Naive thymus-derived CD4-positive, alpha-beta T cell (primary cell): ENCODE measurements around the gene KLF9. TPM values are rescaled to one million over a fixed set of nuclear protein-coding genes. Genes with fewer than 3 reads are reported as not detected.
A peak's percentile ranks its signal among the peaks of the same experiment; 100 is the strongest.

Source experiments
- ATAC-seq: fragments of 150-1000 bp; cut with Tn5 transposase; 2 replicates; pipeline ENCODE4 v1.10.0; 2021; ENCODE audit warnings: mild to moderate bottlenecking, moderate library complexity
- CTCF ChIA-PET: fragments of 350-600 bp; sonication (Branson Sonifier 250); formaldehyde crosslinking; loops from one replicate; lab custom pipeline; 2021; ENCODE audit warnings: antibody characterized with exemption; lab: Charles Lee
- POLR2A ChIA-PET: fragments of 350-600 bp; sonication (Branson Sonifier 250); formaldehyde crosslinking; loops from one replicate; lab custom pipeline; 2021; ENCODE audit warnings: antibody characterized with exemption, inconsistent platforms; lab: Charles Lee
- DNase-seq, 9 donors: peaks; one replicate each; pipeline versions ENCODE4 v3.0.0 to v3.0.0-alpha.2; 2020 to 2022; ENCODE audit warnings: mixed read lengths in 1 of 9
- H3K27ac ChIP-seq: one replicate; pipeline ENCODE4 v1.7.0; 2013; ENCODE audit warnings: mild to moderate bottlenecking, low read depth, low read length, moderate library complexity
- H3K27me3 ChIP-seq, 2 donors: one replicate each; pipeline ENCODE4 v1.7.0; 2013; ENCODE audit warnings: low read length in 2 of 2, mild to moderate bottlenecking in 2 of 2, moderate library complexity in 2 of 2; ENCODE audit not compliant: control insufficient read depth in 2 of 2, insufficient read depth in 2 of 2
- H3K36me3 ChIP-seq, 3 experiments: 1 replicate in 2 of 3; 2 replicates in 1 of 3; pipeline ENCODE4 v1.7.0; 2013; ENCODE audit warnings: low read length in 3 of 3, mild to moderate bottlenecking in 3 of 3, moderate library complexity in 1 of 3; ENCODE audit not compliant: insufficient read depth in 3 of 3, control insufficient read depth in 2 of 3
- H3K4me1 ChIP-seq, 2 donors: one replicate each; pipeline ENCODE4 v1.7.0; 2013; ENCODE audit warnings: low read length in 2 of 2, mild to moderate bottlenecking in 2 of 2, moderate library complexity in 1 of 2; ENCODE audit not compliant: control insufficient read depth in 2 of 2, insufficient read depth in 2 of 2
- H3K4me3 ChIP-seq: 2 replicates; pipeline ENCODE4 v1.7.0; 2013; ENCODE audit warnings: mild to moderate bottlenecking, low read length
- H3K9me3 ChIP-seq, 3 experiments: 1 replicate in 2 of 3; 2 replicates in 1 of 3; pipeline ENCODE4 v1.7.0; 2013; ENCODE audit warnings: low read length in 3 of 3; ENCODE audit not compliant: control insufficient read depth in 2 of 3
- H3K27ac Mint-ChIP-seq, 9 donors: one replicate each; pipeline ENCODE4 v1.8.0; 2020 to 2022; ENCODE audit warnings: mixed read lengths in 9 of 9, mild to moderate bottlenecking in 8 of 9, moderate library complexity in 5 of 9, inconsistent platforms in 2 of 9
- H3K27me3 Mint-ChIP-seq, 5 donors: one replicate each; pipeline ENCODE4 v1.8.0; 2021 to 2022; ENCODE audit warnings: mixed read lengths in 5 of 5, mild to moderate bottlenecking in 1 of 5
- H3K36me3 Mint-ChIP-seq, 5 donors: one replicate each; pipeline ENCODE4 v1.8.0; 2020 to 2022; ENCODE audit warnings: mixed read lengths in 5 of 5, mild to moderate bottlenecking in 3 of 5, inconsistent platforms in 1 of 5
- H3K4me1 Mint-ChIP-seq, 7 donors: one replicate each; pipeline ENCODE4 v1.8.0; 2020 to 2022; ENCODE audit warnings: mixed read lengths in 7 of 7, mild to moderate bottlenecking in 3 of 7, inconsistent platforms in 1 of 7
- H3K4me3 Mint-ChIP-seq, 10 donors: one replicate each; pipeline ENCODE4 v1.8.0; 2020 to 2022; ENCODE audit warnings: mild to moderate bottlenecking in 10 of 10, mixed read lengths in 10 of 10, moderate library complexity in 6 of 10, inconsistent platforms in 2 of 10
- H3K9me3 Mint-ChIP-seq, 11 donors: one replicate each; pipeline ENCODE4 v1.8.0; 2020 to 2022; ENCODE audit warnings: mixed read lengths in 11 of 11, mild to moderate bottlenecking in 4 of 11, inconsistent platforms in 1 of 11, moderate library complexity in 1 of 11
- intact Hi-C, 2 donors: fragments of 100-400 bp; cut with micrococcal nuclease; formaldehyde crosslinking; loops; one replicate each; pipeline ENCODE4 v1.15.1; 2023
- polyA plus RNA-seq, 2 donors: library from polyadenylated mRNA; unstranded; fragments of 300-500 nt; fragmentation: Illumina TruSeq; gene quantifications; one replicate each; pipeline ENCODE4 v1.2.3, GENCODE V29; 2021
- total RNA-seq, 6 experiments: library from RNA in 5 of 6; stranded (reverse) in 5 of 6; gene quantifications; 1 replicate in 5 of 6; 2 replicates in 1 of 6; pipeline ENCODE4 v1.2.3 and lab custom pipeline; 2021 to 2026

The KLF9 gene
- total and polyA plus RNA-seq, 7 experiments from 2014 or later, result 2.3 to 96.7 (median 23.3) TPM

DNA sequence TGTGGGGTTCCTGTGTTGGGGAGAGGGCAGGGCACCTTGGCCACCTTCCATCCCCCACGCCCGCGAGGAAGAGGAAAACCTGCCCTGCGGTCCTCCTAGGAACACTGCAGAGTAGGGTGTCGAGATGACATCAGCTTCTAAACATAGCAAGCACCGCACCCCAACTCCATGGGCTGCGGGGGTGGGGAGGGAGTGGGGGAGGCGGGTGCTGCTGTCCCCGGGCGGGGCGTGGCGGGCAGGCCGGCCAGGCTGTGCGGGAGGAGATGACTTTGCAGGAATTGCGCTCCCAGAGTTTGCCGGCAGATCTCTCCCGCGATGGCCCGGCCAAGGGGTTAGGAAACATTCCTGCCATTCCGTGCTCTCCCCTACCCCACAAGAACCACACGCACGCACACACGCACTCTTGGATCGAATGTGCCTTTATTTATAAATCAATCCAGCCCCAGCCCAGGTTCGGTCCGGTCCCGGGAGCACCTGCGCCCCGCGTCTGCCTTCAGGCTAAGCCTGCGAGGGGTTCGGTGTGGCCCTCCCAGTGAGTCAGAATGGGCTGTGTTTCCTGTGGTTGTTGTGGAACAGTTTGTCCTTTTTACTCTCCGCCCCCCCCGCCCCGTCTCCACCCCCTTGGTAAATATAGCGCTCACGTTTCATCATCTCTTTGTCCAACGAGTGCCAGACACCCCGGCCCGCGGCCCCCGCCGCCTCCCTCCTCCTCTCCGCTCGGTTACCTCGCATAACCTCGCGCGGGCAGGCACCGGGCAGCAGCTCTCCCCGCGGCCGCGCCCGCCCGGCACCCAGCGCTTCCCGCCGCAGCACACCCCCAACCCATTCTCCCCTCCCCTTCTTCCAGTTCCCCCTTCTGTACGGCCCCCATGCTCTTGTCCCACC lies 5.3 kb upstream of the KLF9 start:
- Histone ChIP-seq H3K4me1 (peaks cover 37 to 42% of the 10 kb centered on the region in 2 donors), H3K9me3 (no peaks in the 10 kb centered on the region), H3K27ac (peak overlapping the region; percentile 92), H3K27me3 (no peaks in the 10 kb centered on the region), H3K4me3 (peak overlapping the region; percentile 69), H3K36me3 (no peaks in the 10 kb centered on the region)
- H3K9me3 Mint-ChIP-seq, result peaks cover 0 to 10% (median 0%) of the 10 kb centered on the region in 11 donors
- H3K4me3 Mint-ChIP-seq, result peak overlapping the region; percentile 87 to 99 (median 95)
- peaks cover 0 to 2% (median 0%) of the 10 kb centered on the region in 5 donors for H3K27me3 Mint-ChIP-seq
- H3K36me3 Mint-ChIP-seq, result peaks cover 0 to 3% (median 0%) of the 10 kb centered on the region in 5 donors
- peak; percentile 69 to 92 (median 82) for DNase-seq
- peaks cover 21 to 66% (median 42%) of the 10 kb centered on the region in 7 donors for H3K4me1 Mint-ChIP-seq
- ChIA-PET CTCF (interaction anchor here (1.1 to 2.0 kb wide), 5 partner anchors 9 to 183 kb away, joined by 3 to 17 read pairs (median 6); no protein-coding TSS in a partner anchor), POLR2A (interaction anchor here (0.6 to 6.8 kb wide), 31 partner anchors 8 to 1945 kb away, joined by 3 to 138 read pairs (median 6); partner anchors contain the start of genes SMC5 and ZFAND5)
- peak overlapping the region; percentile 75 to 100 (median 99) for H3K27ac Mint-ChIP-seq
- intact Hi-C loops, result loop anchor here (1.0 to 10.0 kb wide), 17 partner anchors 7 to 1946 kb away; partner anchors contain the start of genes ABHD17B (in 1 of the 2), C9orf85 (in 1 of the 2), CFAP95 (in 1 of the 2) and SMC5 (in 1 of the 2)
- peak; percentile 69 for ATAC-seq

- intact Hi-C loops, result loop anchor here (1.0 to 10.0 kb wide), 8 partner anchors 8 to 1638 kb away; partner anchors contain the start of genes ABHD17B (in 1 of the 2), C9orf85 (in 1 of the 2), CFAP95 (in 1 of the 2) and TJP2 (in 1 of the 2)
- Mint-ChIP-seq H3K36me3 (peaks cover 0 to 3% (median 0%) of the 10 kb centered on the region in 5 donors), H3K4me1 (peaks cover 26 to 71% (median 46%) of the 10 kb centered on the region in 7 donors)
These were observed 4.5 kb upstream of the KLF9 start for GRCh38 chr9:70418822-70419555.

DNA sequence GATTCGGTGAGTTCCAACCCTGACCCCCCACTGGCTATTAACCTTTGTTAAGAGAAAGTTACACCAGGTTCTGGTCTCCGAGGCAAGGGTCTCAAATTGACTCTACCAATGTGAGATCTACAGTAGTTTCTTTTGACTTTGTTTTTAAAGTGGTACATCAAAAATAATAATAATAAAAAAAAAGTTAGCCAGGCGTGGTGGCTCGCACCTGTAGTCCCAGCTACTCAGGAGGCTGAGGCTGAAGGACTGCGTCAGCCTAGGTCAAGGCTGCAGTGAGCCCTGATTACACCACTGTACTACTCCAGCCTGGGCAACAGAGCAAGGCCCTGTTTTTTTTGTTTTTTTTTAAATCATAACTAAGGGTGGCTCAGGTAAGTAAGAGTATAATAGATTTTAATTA lies 1.0 kb upstream of the KLF9 start:
- ChIA-PET POLR2A (interaction anchor here (0.9 to 3.9 kb wide), 8 partner anchors 10 to 151 kb away, joined by 3 to 21 read pairs (median 10); no protein-coding TSS in a partner anchor), CTCF (no interaction called here)
- ATAC-seq (no peak), DNase-seq (no peak)
- Histone ChIP-seq H3K27me3 (no peaks in the 10 kb centered on the region), H3K9me3 (no peaks in the 10 kb centered on the region), H3K36me3 (peaks cover 0 to 14% (median 0%) of the 10 kb centered on the region in 3 experiments), H3K4me3 (no peak overlapping the region), H3K4me1 (peaks cover 32% of the 10 kb centered on the region in 2 donors), H3K27ac (peak overlapping the region; percentile 99)
- peak overlapping the region in 8 of 9 donors; percentile 63 to 100 (median 99) for H3K27ac Mint-ChIP-seq
- H3K9me3 Mint-ChIP-seq, result peaks cover 0 to 14% (median 0%) of the 10 kb centered on the region in 11 donors
- peaks cover 8 to 59% (median 32%) of the 10 kb centered on the region in 7 donors for H3K4me1 Mint-ChIP-seq
- intact Hi-C loops, result loop anchor here (5.0 to 10.0 kb wide), 3 partner anchors 591 to 1382 kb away; partner anchors contain the start of genes CFAP95 (in 1 of the 2) and TJP2 (in 1 of the 2)
- peaks cover 0 to 7% (median 3%) of the 10 kb centered on the region in 5 donors for H3K36me3 Mint-ChIP-seq
- peak overlapping the region in 1 of 10 donors; percentile 94 for H3K4me3 Mint-ChIP-seq
- peaks cover 0 to 4% (median 0%) of the 10 kb centered on the region in 5 donors for H3K27me3 Mint-ChIP-seq

More at GRCh38 chr9:70418822-70419555, 4.5 kb upstream of the KLF9 start:
- ATAC-seq (peak; percentile 66), DNase-seq (peak; percentile 69 to 94 (median 89))
- Mint-ChIP-seq H3K27ac (peak overlapping the region; percentile 75 to 100 (median 99)), H3K27me3 (peaks cover 0 to 2% (median 0%) of the 10 kb centered on the region in 5 donors), H3K9me3 (peaks cover 0 to 10% (median 0%) of the 10 kb centered on the region in 11 donors), H3K4me3 (peak overlapping the region; percentile 87 to 99 (median 95))
- ChIA-PET CTCF (interaction anchor here (1.0 to 2.0 kb wide), 4 partner anchors 9 to 184 kb away, joined by 4 to 6 read pairs (median 6); no protein-coding TSS in a partner anchor), POLR2A (interaction anchor here (0.6 to 6.8 kb wide), 27 partner anchors 9 to 1947 kb away, joined by 3 to 138 read pairs (median 4); partner anchors contain the start of genes SMC5 and ZFAND5)
- Histone ChIP-seq H3K4me3 (peak overlapping the region; percentile 69), H3K4me1 (peaks cover 45 to 48% of the 10 kb centered on the region in 2 donors), H3K27me3 (no peaks in the 10 kb centered on the region), H3K9me3 (no peaks in the 10 kb centered on the region), H3K27ac (peak overlapping the region; percentile 92), H3K36me3 (no peaks in the 10 kb centered on the region)

GRCh38 chr9:70415041-70415440 lies 584 bp upstream of the KLF9 start:
- no peaks in the 10 kb centered on the region for H3K9me3 ChIP-seq
- Mint-ChIP-seq H3K27me3 (peaks cover 0 to 4% (median 0%) of the 10 kb centered on the region in 5 donors), H3K4me3 (peak overlapping the region in 8 of 10 donors; percentile 39 to 100 (median 94)), H3K27ac (peak overlapping the region; percentile 69 to 100 (median 99)), H3K36me3 (peaks cover 0 to 7% (median 3%) of the 10 kb centered on the region in 5 donors), H3K9me3 (peaks cover 0 to 14% (median 0%) of the 10 kb centered on the region in 11 donors), H3K4me1 (peaks cover 12 to 62% (median 35%) of the 10 kb centered on the region in 7 donors)
- intact Hi-C loops, result loop anchor here (5.0 to 10.0 kb wide), 3 partner anchors 590 to 1382 kb away; partner anchors contain the start of genes CFAP95 (in 1 of the 2) and TJP2 (in 1 of the 2)
- ChIA-PET CTCF (no interaction called here), POLR2A (interaction anchor here (0.9 to 2.7 kb wide), 16 partner anchors 9 to 187 kb away, joined by 3 to 16 read pairs (median 8); no protein-coding TSS in a partner anchor)
- peaks cover 33 to 34% of the 10 kb centered on the region in 2 donors for H3K4me1 ChIP-seq
- H3K36me3 ChIP-seq, result peaks cover 0 to 14% (median 0%) of the 10 kb centered on the region in 3 experiments
- no peak overlapping the region for H3K4me3 ChIP-seq
- peak overlapping the region; percentile 99 for H3K27ac ChIP-seq
- DNase-seq (no peak), ATAC-seq (no peak)
- no peaks in the 10 kb centered on the region for H3K27me3 ChIP-seq

- ATAC-seq (peak; percentile 59), DNase-seq (peak in 2 of 9 donors; percentile 73 to 83)
- peaks cover 0 to 4% (median 3%) of the 10 kb centered on the region in 5 donors for H3K36me3 Mint-ChIP-seq
- H3K27me3 Mint-ChIP-seq, result peaks cover 0 to 3% (median 0%) of the 10 kb centered on the region in 5 donors
- CTCF ChIA-PET, result no interaction called here
- Histone ChIP-seq H3K9me3 (no peaks in the 10 kb centered on the region), H3K4me1 (peaks cover 31 to 36% of the 10 kb centered on the region in 2 donors), H3K36me3 (peaks cover 0 to 14% (median 0%) of the 10 kb centered on the region in 3 experiments), H3K27me3 (no peaks in the 10 kb centered on the region), H3K4me3 (peak overlapping the region; percentile 82), H3K27ac (peak overlapping the region; percentile 99)
- peaks cover 14 to 63% (median 45%) of the 10 kb centered on the region in 7 donors for H3K4me1 Mint-ChIP-seq
- H3K27ac Mint-ChIP-seq, result peak overlapping the region; percentile 99 to 100 (median 100)
- peaks cover 0 to 5% (median 0%) of the 10 kb centered on the region in 11 donors for H3K9me3 Mint-ChIP-seq
- peak overlapping the region; percentile 91 to 100 (median 96) for H3K4me3 Mint-ChIP-seq
- intact Hi-C loops, result loop anchor here (2.0 to 10.0 kb wide), 9 partner anchors 61 to 1954 kb away; partner anchors contain the start of genes CEMIP2 (in 2 of the 2), ABHD17B (in 1 of the 2), C9orf85 (in 1 of the 2) and CFAP95 (in 1 of the 2)
- POLR2A ChIA-PET, result interaction anchor here (0.6 to 3.6 kb wide), 10 partner anchors 8 to 151 kb away, joined by 3 to 61 read pairs (median 12); no protein-coding TSS in a partner anchor
These were observed 1.0 kb downstream of the KLF9 start for GRCh38 chr9:70413464-70413798.
